HepG2 (cell line): ENCODE results near the gene ROS1. TPM values are rescaled to one million over a fixed set of nuclear protein-coding genes. Genes with fewer than 3 reads are reported as not detected.
A peak's percentile ranks its signal among the peaks of the same experiment; 100 is the strongest.

Experiments used
- AFF4 ChIP-seq: sonication (generic); formaldehyde crosslinking; IDR thresholded peaks from 2 replicates; pipeline ENCODE4 v1.4.0; 2020; ENCODE audit warnings: missing genetic modification reagents
- JUNB ChIP-seq: sonication (generic); formaldehyde crosslinking; IDR thresholded peaks from 2 replicates; pipeline ENCODE4 v1.8.0; 2022; ENCODE audit warnings: missing genetic modification reagents, mild to moderate bottlenecking, borderline replicate concordance
- KAT8 ChIP-seq: IDR thresholded peaks from 2 replicates; pipeline ENCODE4 v1.6.1; 2016; ENCODE audit warnings: missing genetic modification reagents, missing compliant biosample characterization
- NCOR1 ChIP-seq: fragments of 200-600 bp; sonication (generic); IDR thresholded peaks from 2 replicates; pipeline ENCODE4 v1.7.0; 2017; ENCODE audit warnings: antibody characterized with exemption, low read length, borderline replicate concordance
- PHB2 ChIP-seq: fragments of 450-650 bp; IDR thresholded peaks from 2 replicates; pipeline ENCODE4 v1.6.1; 2018; ENCODE audit not compliant: partially characterized antibody
- RCOR2 ChIP-seq: IDR thresholded peaks from 2 replicates; pipeline ENCODE4 v1.6.1; 2016; ENCODE audit warnings: missing biosample characterization, missing genetic modification reagents
- RELA ChIP-seq: sonication (generic); formaldehyde crosslinking; IDR thresholded peaks from 2 replicates; pipeline ENCODE4 v1.4.0; 2020; ENCODE audit warnings: missing genetic modification reagents
- SOX5 ChIP-seq: IDR thresholded peaks from 2 replicates; pipeline ENCODE4 v1.6.1; 2016; ENCODE audit warnings: borderline replicate concordance
- ZNF503 ChIP-seq: sonication (generic); formaldehyde crosslinking; IDR thresholded peaks from 2 replicates; pipeline ENCODE4 v1.4.0; 2020; ENCODE audit warnings: missing genetic modification reagents
- ZNF564 ChIP-seq: sonication (generic); formaldehyde crosslinking; IDR thresholded peaks from 2 replicates; pipeline ENCODE4 v1.8.1; 2023; ENCODE audit warnings: mild to moderate bottlenecking, missing genetic modification reagents
- ZNF674 ChIP-seq: sonication (generic); formaldehyde crosslinking; IDR thresholded peaks from 2 replicates; pipeline ENCODE4 v1.5.0; 2020; ENCODE audit warnings: low read depth, mild to moderate bottlenecking, missing genetic modification reagents
- ZNF777 ChIP-seq: sonication (generic); formaldehyde crosslinking; IDR thresholded peaks from 2 replicates; pipeline ENCODE4 v1.4.0; 2020; ENCODE audit warnings: missing genetic modification reagents
- polyA plus RNA-seq, 8 experiments: library from polyadenylated mRNA; depleted of rRNA in 3 of 8; stranded (reverse) in 7 of 8; unstranded in 1 of 8; fragments of >200 nt; fragmentation: Illumina TruSeq in 4 of 8; extraction: Trizol in 4 of 8; gene quantifications; 2 replicates each; pipeline versions ENCODE4 v1.2.1 to v1.2.3, GENCODE V29; 2011 to 2016; ENCODE audit warnings: low read depth in 4 of 8, missing spikeins in 1 of 8, mixed read lengths in 1 of 8; ENCODE audit not compliant: insufficient read depth in 1 of 8
- total RNA-seq, 5 experiments: library from RNA; depleted of rRNA; stranded (reverse); fragments of >200 nt; fragmentation: Illumina TruSeq; extraction: Trizol; gene quantifications; 2 replicates each; pipeline ENCODE4 v1.2.3, GENCODE V29; 2016; ENCODE audit warnings: low read depth in 1 of 5
- TF ChIP-seq, protein P1 (sequence below): sonication (generic); formaldehyde crosslinking; IDR thresholded peaks from 2 replicates; pipeline ENCODE4 v1.8.0; 2022; ENCODE audit warnings: low read depth, missing genetic modification reagents
- TF ChIP-seq, protein P2 (sequence below): sonication (generic); formaldehyde crosslinking; IDR thresholded peaks from 2 replicates; pipeline ENCODE4 v1.4.0; 2020; ENCODE audit warnings: missing genetic modification reagents, borderline replicate concordance
- TF ChIP-seq, protein P3 (sequence below): sonication (generic); formaldehyde crosslinking; IDR thresholded peaks from 2 replicates; pipeline ENCODE4 v1.5.0; 2020; ENCODE audit warnings: mild to moderate bottlenecking, missing genetic modification reagents

ROS1 gene
- total and polyA plus RNA-seq, 2 of the 13 experiments (the other 11 are each of a cell fraction or from before 2014, with no cell fraction given), result not detected

DNA sequence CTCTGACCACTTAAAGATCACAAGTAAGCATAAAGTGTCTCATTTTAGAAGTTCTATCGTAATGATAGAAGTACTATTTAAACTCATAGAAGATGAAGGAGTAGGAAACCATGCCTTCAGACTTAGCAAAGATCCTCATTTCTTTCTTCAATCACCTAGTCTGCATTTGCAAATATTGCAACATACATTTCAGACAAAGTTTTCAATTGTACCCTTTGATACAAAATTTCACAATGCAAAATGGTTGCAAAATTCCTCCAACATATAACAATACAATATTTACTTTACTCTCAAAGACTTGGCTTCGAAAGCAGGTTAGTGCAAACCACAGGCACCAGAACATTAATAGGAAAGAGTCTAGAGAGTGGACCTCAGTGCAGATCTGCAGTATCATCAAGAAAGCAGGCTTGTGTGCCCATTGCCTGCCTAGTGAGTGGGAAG is 16.1 kb upstream of the ROS1 start (continued):
- TF ChIP-seq, protein P1, sequence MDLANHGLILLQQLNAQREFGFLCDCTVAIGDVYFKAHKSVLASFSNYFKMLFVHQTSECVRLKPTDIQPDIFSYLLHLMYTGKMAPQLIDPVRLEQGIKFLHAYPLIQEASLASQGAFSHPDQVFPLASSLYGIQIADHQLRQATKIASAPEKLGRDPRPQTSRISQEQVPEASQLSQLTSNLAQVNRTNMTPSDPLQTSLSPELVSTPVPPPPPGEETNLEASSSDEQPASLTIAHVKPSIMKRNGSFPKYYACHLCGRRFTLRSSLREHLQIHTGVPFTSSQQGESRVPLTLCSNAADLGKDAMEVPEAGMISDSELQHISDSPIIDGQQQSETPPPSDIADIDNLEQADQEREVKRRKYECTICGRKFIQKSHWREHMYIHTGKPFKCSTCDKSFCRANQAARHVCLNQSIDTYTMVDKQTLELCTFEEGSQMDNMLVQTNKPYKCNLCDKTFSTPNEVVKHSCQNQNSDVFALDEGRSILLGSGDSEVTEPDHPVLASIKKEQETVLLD (CRISPR knock-in tag), result no peak
- TF ChIP-seq ZNF503 (CRISPR knock-in tag) (peak; percentile 89), JUNB (peak; percentile 55; the same call in 1 of the 2 replicates), RELA (CRISPR knock-in tag) (no peak), ZNF777 (CRISPR knock-in tag) (no peak), ZNF564 (CRISPR knock-in tag) (peak; percentile 81; the same call in 1 of the 2 replicates), ZNF674 (CRISPR knock-in tag) (no peak), RCOR2 (peak; percentile 95; the same call in 1 of the 2 replicates), KAT8 (CRISPR knock-in tag) (peak; percentile 91), NCOR1 (peak; percentile 98), AFF4 (no peak), SOX5 (peak; percentile 99), PHB2 (no peak)
- TF ChIP-seq, protein P2, sequence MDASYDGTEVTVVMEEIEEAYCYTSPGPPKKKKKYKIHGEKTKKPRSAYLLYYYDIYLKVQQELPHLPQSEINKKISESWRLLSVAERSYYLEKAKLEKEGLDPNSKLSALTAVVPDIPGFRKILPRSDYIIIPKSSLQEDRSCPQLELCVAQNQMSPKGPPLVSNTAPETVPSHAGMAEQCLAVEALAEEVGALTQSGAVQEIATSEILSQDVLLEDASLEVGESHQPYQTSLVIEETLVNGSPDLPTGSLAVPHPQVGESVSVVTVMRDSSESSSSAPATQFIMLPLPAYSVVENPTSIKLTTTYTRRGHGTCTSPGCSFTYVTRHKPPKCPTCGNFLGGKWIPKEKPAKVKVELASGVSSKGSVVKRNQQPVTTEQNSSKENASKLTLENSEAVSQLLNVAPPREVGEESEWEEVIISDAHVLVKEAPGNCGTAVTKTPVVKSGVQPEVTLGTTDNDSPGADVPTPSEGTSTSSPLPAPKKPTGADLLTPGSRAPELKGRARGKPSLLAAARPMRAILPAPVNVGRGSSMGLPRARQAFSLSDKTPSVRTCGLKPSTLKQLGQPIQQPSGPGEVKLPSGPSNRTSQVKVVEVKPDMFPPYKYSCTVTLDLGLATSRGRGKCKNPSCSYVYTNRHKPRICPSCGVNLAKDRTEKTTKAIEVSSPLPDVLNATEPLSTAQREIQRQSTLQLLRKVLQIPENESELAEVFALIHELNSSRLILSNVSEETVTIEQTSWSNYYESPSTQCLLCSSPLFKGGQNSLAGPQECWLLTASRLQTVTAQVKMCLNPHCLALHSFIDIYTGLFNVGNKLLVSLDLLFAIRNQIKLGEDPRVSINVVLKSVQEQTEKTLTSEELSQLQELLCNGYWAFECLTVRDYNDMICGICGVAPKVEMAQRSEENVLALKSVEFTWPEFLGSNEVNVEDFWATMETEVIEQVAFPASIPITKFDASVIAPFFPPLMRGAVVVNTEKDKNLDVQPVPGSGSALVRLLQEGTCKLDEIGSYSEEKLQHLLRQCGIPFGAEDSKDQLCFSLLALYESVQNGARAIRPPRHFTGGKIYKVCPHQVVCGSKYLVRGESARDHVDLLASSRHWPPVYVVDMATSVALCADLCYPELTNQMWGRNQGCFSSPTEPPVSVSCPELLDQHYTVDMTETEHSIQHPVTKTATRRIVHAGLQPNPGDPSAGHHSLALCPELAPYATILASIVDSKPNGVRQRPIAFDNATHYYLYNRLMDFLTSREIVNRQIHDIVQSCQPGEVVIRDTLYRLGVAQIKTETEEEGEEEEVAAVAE (CRISPR knock-in tag), result peak; percentile 64; the same call in 1 of the 2 replicates
- TF ChIP-seq, protein P3, sequence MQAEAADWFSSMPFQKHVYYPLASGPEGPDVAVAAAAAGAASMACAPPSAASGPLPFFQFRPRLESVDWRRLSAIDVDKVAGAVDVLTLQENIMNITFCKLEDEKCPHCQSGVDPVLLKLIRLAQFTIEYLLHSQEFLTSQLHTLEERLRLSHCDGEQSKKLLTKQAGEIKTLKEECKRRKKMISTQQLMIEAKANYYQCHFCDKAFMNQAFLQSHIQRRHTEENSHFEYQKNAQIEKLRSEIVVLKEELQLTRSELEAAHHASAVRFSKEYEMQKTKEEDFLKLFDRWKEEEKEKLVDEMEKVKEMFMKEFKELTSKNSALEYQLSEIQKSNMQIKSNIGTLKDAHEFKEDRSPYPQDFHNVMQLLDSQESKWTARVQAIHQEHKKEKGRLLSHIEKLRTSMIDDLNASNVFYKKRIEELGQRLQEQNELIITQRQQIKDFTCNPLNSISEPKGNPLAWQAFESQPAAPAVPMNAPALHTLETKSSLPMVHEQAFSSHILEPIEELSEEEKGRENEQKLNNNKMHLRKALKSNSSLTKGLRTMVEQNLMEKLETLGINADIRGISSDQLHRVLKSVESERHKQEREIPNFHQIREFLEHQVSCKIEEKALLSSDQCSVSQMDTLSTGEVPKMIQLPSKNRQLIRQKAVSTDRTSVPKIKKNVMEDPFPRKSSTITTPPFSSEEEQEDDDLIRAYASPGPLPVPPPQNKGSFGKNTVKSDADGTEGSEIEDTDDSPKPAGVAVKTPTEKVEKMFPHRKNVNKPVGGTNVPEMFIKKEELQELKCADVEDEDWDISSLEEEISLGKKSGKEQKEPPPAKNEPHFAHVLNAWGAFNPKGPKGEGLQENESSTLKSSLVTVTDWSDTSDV (CRISPR knock-in tag), result no peak
